HG03060 (cell line): ENCODE data around the gene SHISA9.

Experiments used
- ATAC-seq: cut with Tn5 transposase; IDR thresholded peaks from one replicate; pipeline ENCODE4 v1.9.1; 2021; ENCODE audit warnings: low read depth, moderate number of reproducible peaks; ENCODE audit not compliant: unreplicated experiment

SHISA9 gene

DNA sequence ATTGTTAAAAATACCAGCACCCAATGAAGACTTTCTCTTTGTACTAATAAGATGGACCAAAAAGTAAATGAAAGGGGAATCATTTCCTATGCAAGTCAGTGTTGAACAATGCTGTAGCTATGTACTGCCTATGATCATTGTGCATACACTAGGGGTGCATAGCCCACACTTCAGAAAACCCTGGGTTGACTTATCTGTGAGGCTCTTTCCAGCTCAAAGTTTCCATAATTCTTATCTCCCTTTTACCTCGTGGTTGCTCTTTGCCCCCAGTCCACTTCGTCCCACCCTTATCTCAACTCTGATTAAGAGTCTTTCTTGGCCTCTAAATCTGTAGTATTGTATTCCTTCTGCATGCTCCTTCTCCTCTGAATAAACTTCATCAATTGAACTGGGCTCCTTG lies 336.8 kb downstream of the SHISA9 start:
- no peak for ATAC-seq

GRCh38 chr16:13242201-13242600 lies 340.8 kb downstream of the SHISA9 start:
- ATAC-seq: no peak

DNA sequence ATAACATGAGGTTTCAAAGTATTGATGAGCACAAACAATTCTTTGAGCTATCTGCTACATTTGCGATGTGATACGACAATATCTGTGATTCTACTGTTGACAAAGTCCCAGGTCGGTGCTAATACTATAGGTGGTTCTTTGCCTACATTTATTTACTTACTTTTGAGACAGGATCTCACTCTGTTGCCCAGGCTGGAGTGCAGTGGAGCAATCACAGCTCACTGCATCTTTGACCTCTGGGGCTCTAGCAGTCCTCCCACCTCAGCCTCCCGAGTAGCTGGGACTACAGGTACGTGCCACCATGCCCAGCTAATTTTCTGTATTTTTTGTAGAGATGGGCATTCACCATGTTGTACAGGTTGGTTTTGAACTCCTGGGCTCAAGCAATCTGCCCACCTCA lies 343.4 kb downstream of the SHISA9 start:
- no peak for ATAC-seq

DNA sequence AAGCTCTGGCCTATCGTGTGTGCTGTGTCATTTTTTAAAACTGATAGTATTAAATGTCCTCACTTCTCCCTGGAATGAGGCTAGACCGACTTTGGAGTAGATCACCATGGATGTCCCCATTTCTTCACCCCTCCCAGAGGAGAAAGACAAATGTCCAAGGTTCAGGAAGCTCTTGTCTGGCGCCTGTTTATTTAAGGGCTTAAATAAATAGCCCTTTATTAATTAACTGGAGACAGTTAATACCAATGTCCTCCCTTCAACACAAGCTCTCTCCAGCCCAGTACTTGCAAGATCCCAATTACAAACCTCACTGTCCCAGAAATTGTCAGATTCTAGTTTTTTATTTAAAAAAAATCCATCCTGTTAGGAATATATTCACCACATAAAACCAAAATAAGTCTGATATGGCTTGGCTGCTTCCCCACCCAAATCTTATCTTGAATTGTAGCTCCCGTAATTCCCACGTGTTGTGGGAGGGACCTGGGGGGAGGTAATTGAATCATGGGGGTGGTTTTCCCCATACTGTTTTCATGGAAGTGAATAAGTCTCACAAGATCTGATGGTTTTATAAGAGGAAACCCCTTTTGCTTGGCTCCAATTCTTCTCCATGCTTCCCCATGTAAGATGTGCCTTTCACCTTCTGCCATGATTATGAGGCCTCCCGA lies 344.4 kb downstream of the SHISA9 start:
- no peak for ATAC-seq

DNA sequence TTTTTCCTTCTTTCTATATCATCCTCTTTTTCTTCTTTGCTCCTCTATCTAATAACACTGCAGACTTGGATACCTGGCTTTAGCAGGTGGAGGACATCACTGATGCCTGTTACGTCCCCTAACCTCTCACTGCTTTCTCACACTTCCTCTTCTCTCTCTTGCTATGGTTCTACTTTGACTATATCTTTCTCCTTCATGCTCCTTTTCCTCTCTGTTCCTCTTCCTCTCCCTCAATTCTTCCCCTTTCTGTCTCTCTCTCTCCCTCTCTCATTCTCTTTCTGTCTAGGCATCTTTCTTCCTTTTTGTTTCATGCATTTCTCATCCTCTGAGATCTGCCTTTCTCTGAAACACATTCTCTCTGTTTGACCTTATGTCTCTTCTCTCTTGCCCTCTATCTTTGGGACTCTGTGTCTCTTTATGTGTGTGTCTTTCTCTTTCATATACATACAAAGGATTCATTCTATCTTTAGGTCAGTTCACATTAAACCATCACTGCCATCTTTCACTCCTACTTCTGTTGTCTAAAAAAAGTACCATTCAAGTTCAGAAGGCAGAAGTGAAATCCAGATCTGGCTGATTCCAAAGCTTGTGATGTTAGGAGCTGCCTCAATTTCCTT lies 353.7 kb downstream of the SHISA9 start:
- ATAC-seq: no peak

- no peak for ATAC-seq
Observed at GRCh38 chr16:13262270-13263090, 361.1 kb downstream of the SHISA9 start.

GRCh38 chr16:13264749-13265552 lies 363.6 kb downstream of the SHISA9 start:
- ATAC-seq: no peak

GRCh38 chr16:13269359-13269758 lies 368.0 kb downstream of the SHISA9 start:
- ATAC-seq: no peak

- ATAC-seq: no peak
Observed at GRCh38 chr16:13269905-13270528, 368.6 kb downstream of the SHISA9 start.

DNA sequence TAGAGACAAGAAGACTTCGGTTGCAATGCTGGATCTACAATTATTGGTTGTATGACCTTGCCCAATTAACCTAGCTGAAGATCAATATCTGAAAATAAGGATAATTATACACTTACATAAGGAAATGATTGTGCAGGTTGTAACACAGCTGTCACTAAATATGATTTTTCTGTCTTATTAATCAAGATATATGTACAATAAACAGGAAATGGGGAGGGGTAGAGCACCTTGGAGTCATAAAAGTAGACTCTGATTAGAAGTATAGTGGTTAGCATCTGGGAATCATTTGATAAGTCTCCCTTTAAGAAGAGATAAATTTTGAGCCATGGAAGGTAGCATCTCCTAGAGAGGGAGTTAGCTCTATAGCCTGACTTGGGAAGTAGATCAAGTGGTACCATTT lies 369.2 kb downstream of the SHISA9 start:
- ATAC-seq: no peak

DNA sequence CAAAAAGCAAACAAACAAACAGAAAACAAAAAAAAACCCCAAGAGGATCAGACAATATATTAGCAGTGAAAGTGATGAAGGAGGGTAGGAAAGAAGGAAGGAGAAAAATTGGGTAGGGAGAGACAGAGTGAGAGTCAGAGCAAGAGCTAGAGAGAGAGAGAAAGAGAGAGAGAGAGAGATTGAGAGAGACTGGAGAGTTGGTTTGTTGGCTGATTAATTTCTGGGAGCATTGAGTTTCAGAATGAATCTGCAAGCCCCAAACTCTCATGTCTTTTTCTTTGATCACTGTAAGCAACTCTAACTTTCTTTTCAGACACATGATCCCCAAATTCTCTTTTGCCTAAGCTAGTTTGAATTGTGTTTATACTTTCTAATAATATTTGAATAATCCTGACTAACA lies 388.1 kb downstream of the SHISA9 start:
- no peak for ATAC-seq
